Activated gamma-delta T cell treated with Interleukin-2 at 50 U/mL for 16 hours (primary cell): Measurements from ENCODE around the gene CHMP4A.
"Not testable (repeated sequence)": the region's sequence is repeated elsewhere in the genome, so short reads cannot be mapped to it uniquely, and the experiment has no call there.

Experiments
- DNase-seq: peaks from one replicate; pipeline ENCODE4 v3.0.0-alpha.2; 2020

CHMP4A gene

DNA sequence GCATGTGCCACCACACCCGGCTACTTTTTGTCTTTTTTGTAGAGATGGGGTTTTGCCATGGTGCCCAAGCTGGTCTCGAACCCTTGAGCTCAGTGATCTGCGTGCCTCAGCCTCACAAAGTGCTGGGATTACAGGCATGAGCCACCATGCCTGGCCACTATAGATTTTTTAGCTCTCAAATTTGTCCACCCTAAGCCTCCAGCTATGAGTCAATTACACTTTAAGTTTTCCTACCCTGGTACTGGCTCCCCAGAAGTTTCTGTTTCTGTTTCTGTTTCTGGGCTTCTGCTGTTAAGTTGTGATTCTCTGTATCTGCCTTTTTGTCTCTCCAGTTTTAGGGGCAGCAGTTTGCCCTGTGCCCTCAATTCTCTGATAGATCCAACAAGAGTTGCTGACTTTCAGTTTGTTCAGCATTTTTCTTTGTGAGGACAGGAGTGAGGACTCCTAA lies 33.5 kb upstream of the CHMP4A start:
- no peak for DNase-seq

DNA sequence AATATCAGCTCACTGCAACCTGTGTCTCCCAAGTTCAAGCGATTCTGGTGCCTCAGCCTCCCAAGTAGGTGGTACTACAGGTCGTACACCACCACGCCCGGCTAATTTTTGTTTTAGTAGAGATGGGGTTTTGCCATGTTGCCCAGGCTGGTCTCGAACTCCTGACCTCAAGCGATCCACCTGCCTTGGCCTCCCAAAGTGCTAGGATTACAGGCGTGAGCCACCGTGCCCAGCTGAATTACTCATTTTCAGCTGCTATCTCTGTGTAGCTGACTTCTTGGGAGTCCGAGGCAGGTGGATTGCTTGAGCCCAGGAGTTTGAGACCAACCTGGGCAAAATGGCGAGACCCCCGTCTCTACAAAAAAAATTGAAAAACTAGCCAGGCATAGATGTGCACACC lies 32.1 kb upstream of the CHMP4A start:
- DNase-seq, result not testable (repeated sequence)

DNA sequence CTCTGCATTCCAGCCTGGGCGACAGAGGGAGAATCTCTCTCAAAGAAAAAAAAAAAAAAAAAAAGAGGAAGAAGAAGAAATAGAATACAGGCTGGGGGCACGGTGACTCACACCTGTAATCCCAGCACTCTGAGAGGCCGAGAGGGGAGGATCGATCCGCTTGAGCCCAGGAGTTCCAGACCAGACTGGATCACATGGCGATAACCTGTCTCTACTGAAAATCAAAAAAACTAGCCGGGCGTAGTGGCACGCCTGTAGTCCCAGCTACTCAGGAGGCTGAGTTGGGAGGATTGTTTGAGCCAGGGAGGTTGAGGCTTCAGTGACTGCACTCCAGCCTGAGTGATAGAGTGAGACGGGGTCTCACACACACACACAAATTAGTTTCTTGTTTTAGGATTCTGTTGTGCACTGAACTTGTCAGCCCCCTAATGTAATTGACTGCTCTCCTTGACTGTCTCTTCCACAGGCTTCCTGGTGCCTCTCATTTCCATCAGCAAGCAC lies 30.1 kb upstream of the CHMP4A start:
- no peak for DNase-seq

DNA sequence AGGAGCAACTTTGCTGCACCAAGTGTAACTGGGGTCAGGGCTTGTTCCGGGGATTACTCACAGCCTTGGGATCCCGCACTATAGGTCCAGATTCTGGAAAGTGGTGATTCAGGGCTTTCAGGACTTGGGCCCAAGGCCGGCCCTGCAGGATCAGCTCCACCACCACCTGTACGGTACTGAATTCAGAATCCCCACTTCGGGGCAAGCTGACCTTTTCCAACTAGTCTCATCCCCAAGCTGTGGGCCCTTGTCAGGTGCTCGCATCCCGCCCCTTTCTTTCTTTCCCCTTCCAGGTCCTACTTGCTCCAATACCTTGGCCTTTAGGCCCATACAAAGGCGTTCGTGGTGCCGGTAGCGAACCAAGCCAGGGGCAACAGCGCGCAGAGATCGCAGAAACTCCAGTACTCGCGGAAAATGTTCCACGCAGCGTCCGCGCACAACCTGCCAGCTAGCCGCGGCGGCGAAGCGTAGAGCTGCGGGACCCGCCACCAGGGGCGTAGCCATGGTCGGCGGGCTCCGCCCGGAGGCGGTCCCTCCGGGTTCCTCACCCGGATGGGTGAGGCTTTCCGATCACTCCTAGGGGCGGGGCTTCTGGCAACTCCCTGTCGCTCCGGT lies 28.6 kb upstream of the CHMP4A start:
- peak; percentile 91 for DNase-seq

DNA sequence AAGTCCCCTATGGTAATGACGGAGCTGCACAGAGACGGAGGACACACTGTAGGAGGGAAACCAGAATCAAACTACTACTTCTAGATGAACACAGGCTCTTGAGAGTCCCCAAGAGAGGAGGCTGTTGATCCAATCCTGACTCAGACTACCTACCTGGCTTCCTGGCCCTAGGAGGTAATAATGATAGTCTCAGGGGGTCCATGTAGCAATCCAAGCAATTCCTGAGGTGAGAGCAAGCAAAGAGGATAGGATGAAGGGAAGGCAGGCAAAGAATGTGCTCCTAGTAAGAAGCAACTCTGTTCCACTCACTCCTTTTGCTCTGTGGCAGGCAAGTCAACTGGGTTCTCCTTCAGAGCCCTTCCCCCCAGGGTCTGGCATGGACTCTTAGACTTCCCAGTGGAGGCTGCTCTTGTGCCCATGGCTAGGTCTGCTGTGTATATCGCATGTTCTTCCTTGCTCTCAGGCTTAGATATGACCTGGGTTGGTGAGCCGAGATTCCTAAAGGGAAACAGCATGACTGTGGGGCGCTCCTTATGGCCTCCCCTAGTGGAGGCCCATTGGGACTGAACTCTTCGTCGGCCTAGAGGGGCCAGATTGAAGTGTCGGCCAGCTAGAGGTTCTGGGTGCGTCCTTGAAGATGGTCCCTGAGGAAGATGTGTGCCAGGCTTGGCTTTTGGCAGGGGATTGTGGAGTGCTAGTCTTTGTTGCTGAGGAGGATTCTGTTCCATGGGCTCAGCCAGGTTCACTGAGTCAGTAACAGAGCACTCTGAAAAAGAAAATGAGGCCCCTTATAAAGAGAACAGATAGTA lies 27.0 kb upstream of the CHMP4A start:
- no peak for DNase-seq

DNA sequence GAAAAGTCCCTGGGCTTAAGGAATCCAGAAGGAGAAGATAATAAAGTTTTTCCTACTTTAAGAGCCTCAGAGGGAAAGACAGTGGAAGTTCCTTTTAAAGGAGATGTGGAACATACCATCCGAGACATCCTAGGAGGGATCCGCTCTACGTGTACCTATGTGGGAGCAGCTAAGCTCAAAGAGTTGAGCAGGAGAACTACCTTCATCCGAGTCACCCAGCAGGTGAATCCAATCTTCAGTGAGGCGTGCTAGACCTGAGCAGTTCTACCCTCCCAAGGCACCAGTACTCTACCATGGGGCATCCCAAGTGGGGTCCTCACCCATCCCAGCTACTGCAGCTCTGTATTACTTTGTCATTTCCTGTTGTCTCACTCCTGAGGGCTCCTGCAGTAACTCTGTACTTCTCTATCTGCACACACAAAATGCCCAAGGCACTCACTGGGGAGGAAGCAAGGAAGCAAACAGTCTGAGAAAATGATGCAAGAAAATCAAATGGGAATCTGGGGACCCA lies 25.3 kb upstream of the CHMP4A start:
- DNase-seq, result no peak

DNA sequence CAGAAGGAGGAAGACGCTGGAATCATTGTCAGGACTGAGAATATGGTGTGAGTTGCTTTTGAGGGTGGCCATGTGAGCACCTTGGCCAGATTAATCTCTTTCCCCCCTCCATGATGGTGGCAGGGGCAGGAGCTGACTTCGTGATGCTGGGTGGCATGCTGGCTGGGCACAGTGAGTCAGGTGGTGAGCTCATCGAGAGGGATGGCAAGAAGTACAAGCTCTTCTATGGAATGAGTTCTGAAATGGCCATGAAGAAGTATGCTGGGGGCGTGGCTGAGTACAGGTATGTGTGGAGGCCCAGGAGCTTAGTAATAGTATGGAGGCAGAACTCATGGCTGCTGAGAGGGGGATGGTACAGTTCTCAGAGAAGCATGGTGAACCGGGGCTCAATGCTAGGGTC lies 24.8 kb upstream of the CHMP4A start:
- DNase-seq, result no peak

DNA sequence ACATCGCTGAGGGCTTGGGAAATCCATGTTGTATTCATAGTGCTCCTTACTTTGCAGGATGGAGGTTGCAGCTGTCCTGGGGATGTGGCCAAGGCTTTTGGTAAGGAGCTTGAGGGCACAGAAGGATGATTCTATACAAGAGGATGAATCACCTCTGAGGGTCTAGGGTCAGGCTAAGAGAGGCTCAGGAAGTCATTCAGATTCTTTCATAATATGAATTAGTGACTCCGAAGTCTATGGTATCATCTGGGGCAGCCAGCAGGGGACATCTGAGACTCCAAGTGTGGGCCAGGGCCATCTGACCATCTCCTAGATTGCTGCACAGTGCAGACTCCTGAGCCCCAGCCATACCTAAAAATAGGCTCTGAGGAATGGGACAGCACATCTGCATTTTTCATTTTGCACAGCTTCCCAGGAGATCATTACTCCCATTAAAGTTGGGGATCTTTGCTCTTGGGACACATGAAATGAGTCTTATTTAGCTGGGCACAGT lies 24.2 kb upstream of the CHMP4A start:
- no peak for DNase-seq

DNA sequence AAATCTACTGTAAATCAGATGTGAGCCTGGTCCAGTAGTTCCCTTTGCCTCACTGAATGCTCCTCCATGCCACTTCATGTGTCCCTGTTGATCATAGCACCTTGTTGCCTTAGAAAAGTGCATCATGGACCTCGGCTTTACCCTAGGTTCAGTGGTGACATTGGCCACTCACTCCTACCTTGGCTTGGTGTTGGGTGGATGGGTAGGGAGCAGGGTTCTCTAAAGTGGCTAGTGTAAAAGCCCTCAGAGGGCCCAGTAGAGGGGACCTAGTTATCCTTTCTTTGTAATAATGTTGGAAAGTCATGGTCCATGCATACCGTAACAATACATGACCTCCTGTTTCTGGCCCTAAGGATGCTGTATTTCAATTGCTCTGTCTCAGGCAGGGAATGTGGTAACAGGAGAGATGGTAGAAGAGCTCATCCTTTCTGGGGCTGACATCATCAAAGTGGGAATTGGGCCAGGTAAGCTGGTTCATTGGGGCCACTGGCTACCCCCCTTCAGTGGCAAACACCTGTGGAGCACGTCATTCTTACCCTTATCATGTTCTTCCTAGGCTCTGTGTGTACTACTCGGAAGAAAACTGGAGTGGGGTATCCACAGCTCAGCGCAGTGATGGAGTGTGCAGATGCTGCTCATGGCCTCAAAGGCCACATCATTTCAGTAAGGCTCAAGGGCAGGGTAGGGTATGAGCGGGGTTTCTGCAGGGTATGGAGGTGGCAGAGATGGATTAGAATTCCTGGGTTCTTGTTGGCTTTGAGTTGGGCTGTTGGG lies 23.6 kb upstream of the CHMP4A start:
- no peak for DNase-seq

DNA sequence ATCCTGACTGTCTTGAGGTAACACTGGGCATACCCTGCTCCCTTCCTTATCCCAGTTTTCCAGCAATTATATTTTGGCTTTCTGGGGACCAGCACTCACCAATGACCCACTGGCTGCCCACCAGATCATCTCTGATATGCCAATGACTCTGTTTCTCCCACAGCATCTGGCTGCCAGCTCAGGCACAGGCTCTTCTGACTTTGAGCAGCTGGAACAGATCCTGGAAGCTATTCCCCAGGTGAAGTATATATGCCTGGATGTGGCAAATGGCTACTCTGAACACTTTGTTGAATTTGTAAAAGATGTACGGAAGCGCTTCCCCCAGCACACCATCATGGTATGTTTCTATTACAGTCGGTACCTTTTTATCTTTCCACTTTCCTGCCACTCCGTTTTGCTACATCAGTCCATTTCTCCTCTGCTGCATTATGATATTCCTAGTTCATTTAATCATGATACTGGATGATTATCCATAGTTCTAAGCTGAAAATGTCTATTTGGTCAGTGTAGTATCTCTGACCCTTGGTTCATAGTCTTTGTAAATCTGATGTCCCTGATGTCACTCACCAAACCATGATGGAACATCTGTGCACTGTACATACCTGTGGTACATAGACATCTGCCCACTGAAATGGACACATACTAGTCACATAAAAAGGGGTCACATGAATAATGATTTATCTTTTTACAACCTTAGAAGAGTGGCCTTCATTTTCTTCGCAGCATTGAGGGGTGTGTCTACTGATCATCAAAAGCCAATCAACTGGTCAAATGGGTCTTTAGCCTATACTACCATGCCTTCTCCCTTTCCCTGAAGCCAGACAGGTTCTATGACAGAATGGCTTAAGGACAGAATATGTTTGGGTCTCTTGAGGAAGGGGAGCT lies 22.8 kb upstream of the CHMP4A start:
- no peak for DNase-seq

DNA sequence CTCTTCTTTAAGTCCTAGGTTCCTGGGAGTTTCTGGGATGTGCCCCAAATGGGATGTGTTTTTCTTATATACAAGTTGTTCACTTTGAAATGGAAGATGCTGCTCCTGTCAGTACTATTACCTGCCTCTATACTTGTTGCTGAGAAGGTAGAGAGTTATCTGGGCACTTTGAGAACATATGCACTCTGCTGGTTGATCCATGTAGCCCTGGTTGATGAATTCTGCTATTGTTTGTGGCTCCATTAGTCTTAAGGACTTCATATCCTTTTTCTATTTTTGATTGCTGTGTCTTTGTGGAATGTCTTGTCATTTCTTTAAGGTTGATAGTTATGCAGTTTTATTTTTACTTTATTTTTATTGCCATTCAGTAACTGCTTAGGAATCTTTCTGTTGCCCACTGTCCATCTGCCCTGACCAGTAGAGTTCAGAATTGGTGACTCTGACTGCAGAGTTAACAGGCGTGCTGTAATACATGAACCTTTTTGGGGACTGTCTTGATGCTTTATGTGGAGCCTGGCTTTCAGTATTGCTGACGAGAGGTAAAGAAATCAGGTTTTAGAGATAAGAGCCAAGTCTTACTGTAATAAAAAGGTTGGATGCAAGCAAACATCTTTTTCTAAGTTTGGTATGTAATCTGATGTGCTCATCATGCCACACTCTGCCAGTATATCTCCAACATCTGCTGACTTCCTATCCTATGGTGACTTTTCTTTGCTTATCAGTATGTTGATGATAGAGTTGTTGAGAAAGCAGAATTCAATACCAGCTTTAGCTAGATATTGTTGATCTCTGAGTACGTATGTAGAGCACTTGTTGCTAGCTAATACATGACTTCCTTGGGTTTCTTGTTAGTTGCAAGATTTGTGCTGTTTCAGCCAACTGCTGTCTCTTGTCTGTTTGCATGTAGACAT lies 21.1 kb upstream of the CHMP4A start:
- DNase-seq, result no peak

DNA sequence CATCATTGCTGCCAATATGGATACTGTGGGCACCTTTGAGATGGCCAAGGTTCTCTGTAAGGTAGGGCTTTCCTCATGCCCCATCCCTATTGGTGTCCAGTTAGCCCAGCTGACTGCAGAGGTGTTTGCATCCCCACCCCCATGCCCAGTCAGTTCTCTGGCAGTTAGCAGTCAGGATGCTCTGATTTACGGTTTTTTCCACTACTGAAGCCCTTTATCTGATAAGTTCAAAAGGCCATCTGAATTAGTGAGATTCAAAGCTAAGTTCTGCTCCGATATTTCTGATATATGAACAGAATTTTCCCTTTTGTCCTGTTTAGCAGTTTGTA lies 20.2 kb upstream of the CHMP4A start:
- DNase-seq, result no peak

DNA sequence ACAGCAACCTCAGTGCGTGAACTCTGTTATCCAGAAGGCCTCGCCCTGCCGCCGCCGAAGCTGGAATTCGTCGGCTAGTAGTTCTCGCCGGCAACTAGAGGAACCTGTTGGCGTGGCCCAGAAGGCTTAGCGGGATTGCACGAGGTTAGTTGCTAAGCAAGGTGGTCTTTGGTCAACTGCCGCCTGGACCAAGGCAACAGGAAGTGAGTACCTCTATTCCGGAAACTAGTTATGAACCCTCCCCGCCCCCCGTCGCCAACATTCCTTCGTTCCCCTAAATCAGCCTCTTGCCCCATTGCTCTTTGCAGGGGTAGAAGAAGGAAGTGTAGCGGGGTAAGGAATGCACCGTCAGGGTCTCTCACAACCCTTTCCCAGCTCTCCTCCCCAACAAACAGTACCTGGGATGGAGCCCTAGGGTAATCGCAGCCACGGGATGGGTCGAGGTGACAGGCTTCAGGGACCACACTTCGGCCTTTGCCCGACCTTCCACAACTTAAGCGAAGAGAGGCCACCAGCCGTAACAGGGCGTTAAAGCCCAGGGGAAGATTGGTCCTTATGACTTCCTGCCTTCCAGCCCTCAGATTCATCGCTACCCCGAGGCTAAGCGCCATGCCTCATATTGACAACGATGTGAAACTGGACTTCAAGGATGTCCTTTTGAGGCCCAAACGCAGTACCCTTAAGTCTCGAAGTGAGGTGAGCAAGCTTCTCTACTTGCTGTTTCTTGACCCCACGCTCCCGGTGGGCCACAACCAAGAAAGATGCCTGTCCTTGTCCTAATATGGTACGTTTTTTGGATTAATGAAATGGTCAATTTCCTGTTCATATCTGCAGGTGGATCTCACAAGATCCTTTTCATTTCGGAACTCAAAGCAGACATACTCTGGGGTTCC lies 19.6 kb upstream of the CHMP4A start, which contains the start of gene GMPR2:
Gene GMPR2 (plus strand): TSS at position 285 of the 893 bp plus-strand sequence. CDS start 325 bp downstream, at position 610.
- DNase-seq, result no peak

DNA sequence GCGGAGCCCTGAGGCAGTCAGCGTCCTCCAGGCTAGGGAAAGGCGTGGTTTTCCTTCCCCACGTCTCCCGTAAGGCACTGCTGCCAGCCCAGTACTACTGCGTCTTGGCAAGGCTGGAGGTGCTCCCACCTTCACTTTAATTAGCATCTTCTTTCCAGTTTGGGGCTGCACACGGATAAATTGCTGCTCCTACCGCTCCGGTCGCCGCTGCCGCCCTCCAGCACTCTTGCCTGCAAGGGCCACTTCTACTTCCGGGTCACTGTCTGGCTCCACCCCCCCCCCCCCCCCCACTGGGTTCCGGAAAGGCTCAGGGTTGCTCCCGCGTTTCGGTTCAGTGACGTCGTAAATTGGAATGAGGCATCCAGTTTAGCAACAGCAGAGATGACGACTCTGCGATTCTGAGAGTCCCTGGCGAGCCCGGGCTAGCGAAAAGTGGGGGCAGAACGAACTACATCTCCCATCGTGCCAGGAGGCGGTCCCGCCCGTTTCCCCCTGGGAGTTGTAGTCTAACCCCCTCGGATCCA lies 18.9 kb upstream of the CHMP4A start, which contains the start of gene NEDD8:
Gene NEDD8 (minus strand): TSS at position 247 of the 524 bp plus-strand sequence. CDS start 100 bp downstream, at position 147.
- peak; percentile 82 for DNase-seq

DNA sequence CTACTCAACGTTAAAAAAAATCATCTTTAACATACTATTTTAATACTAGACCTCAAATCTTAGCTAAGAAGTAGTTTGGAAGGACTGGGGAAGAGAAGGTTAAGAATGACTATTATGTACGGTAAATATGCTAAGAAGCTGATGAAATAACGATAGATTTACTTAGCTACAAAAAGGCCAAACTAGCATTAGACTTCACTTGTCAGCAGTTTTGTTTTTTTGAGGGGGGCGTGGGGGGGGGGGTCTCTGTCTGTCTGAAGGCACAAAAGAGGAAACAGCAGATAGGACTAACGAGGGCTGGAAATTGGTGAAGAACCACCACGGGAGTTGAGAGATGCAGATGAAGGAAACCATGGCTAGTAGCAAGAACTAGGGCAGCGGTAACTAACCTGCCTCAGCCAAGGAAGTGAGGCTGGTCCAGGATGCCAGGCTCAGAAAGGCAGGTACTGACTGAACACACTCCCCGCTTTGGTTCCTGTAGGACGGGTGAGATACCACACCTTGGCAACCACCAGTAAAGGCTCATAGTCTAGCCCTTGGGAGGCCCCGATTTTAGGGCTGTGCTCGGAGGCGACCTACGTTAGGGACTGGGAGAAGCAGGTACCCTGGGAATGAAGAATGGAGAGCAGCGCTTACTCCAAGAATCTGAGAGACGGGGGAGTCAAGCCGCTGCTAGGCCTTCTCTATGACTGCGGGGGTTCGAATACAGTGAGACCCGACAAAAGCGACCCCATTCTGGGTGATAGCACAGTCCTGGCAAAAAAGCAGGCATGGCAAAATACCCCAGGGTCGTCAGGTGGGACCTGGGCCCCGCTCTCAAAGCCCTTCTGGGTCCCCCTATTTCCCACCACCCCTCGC lies 18.2 kb upstream of the CHMP4A start:
- DNase-seq, result no peak

DNA sequence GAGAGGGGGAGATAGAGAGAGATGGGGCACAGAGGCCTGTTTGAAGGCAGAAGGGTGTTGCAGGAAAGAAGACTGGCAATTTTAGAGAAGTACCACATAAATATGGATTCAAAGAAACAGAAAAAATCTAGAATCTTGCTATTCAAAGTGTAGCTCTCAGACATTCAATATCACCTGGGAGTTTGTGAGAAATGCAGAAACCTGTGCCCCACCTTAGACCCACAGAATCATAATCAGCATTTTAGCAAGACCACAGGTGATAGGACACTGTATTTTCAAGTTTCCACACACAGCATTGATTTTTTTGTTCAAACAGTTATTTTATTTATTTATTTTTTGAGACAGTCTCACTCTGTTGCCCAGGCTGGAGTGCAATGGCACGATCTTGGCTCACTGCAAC lies 15.6 kb upstream of the CHMP4A start:
- DNase-seq, result no peak

DNA sequence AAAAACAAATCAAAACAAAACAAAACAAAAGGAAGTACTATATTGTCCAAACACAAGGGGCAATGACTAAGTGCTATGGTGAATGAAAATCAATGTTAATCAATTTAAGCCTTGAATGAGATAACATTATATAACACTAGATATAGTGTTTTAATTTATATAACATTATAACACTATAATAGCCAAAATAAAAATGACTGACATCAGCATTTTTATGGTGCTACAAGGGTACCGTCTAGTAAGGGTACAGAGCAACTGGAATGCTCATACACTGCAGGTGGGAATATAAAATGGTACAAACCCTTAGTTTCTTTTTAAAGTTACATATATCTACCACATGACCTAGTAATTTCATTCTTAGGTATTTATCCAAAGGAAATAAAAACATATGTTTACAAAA lies 13.2 kb upstream of the CHMP4A start:
- DNase-seq, result no peak

DNA sequence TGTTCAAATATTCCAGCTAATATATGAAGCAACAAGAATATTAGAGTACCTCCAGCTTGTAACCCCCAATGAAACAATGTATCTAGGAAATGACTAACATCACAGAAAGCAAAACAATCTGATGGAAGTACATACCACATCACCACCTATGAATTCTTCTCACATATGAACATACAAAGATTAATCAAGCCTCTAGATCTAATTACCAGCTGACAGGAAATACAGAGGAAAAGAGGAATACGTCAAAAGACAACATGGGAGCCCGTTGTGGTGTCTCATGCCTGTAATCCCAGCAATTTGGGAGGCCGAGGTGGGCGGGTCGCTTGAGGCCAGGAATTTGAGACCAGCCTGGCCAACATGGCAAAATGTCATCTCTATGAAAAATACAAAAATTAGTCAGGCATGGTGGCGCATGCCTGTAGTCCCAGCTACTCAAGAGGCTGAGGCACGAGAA lies 11.4 kb upstream of the CHMP4A start:
- DNase-seq, result no peak
